NCI-H82 treated with DMSO at 0.1 percent for 48 hours (cell line): ENCODE results near the gene ILKAP.

Source experiments
- DNase-seq: peaks from one replicate; lab custom pipeline; 2025; ENCODE audit not compliant: unreplicated experiment; lab: John Stamatoyannopoulos, UW

Gene ILKAP

GRCh38 chr2:238138331-238139195 lies 64.9 kb downstream of the ILKAP start, which contains the start of gene KLHL30:
Gene KLHL30, plus strand, starts transcription at chr2:238138668. Its CDS starts 2,087 bp downstream, at chr2:238140755.
- DNase-seq: no peak

- DNase-seq: no peak
Observed at GRCh38 chr2:238137885-238138284, 65.6 kb downstream of the ILKAP start.

GRCh38 chr2:238136820-238137537 lies 66.5 kb downstream of the ILKAP start:
- DNase-seq: no peak

- no peak for DNase-seq
Observed at GRCh38 chr2:238135601-238136150, 67.8 kb downstream of the ILKAP start.

- DNase-seq: no peak
Observed at GRCh38 chr2:238134393-238134785, 69.1 kb downstream of the ILKAP start.

GRCh38 chr2:238133499-238134392 lies 69.7 kb downstream of the ILKAP start:
- no peak for DNase-seq

- DNase-seq: no peak
Observed at GRCh38 chr2:238132463-238133450, 70.7 kb downstream of the ILKAP start.

- no peak for DNase-seq
Observed at GRCh38 chr2:238131761-238132462, 71.6 kb downstream of the ILKAP start.

- no peak for DNase-seq
Observed at GRCh38 chr2:238130696-238131628, 72.5 kb downstream of the ILKAP start.

- DNase-seq: no peak
Observed at GRCh38 chr2:238130111-238130695, 73.3 kb downstream of the ILKAP start.

- no peak for DNase-seq
Observed at GRCh38 chr2:238129166-238130010, 74.1 kb downstream of the ILKAP start.

GRCh38 chr2:238128534-238129001 lies 74.9 kb downstream of the ILKAP start:
- no peak for DNase-seq

GRCh38 chr2:238128061-238128440 lies 75.4 kb downstream of the ILKAP start:
- DNase-seq: no peak

GRCh38 chr2:238127165-238128060 lies 76.1 kb downstream of the ILKAP start:
- no peak for DNase-seq

- no peak for DNase-seq
Observed at GRCh38 chr2:238126775-238127164, 76.7 kb downstream of the ILKAP start.

GRCh38 chr2:238126338-238126737 lies 77.2 kb downstream of the ILKAP start:
- no peak for DNase-seq
